ENCODE data around the gene AVPR1A.
"Not testable (repeated sequence)": the region's sequence is repeated elsewhere in the genome, so short reads cannot be mapped to it uniquely, and the experiment has no call there.

The AVPR1A gene

DNA sequence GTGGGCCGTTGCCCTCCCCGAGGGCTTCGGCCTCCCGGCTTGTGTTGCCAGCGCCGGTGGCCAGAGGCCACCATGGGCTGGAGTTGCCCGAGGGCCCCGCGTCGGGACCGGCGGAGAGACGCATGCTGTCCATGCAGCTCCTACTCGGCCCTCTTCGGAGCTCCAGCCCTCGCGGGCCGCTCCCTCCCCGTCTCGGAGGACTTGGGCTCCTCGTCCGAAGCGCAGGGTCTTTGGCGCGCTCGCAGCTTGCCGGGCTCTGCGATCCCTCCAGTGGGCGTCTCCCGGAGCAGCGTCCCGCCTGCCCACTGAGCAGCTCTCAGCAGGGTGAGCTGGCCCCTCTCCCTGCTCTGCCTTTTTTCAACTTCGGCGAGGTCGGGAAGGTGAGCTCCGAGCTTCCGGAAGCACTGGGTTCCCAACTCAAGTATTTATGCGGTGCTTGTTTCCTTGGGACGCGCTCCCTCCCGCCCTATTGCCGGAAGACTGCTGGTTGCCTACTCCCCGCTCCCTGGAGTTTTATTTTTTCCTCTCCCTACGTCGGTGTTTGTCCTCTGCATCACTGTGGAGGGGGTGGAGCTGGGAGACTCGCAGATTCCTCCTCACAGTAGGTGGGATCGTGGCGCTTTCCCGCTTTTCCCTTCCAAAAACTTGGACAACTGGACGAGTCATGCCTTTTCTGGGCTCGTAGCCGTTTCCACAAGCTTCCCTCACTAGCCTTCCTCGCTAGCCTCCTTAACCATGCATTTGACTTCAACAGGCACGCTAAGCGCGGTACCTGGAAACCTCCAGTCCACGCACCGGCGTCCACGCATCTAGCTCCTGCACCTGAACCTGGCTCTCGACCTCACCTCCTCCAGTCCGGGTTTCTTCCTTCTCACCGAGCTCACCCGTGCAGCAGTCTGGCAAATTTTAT lies at the start of gene AVPR1A:
Gene AVPR1A (minus strand): TSS at position 489 of the 910 bp plus-strand sequence. CDS start 365 bp downstream, at position 124.
- no peak for DNase-seq (ENCODE audit: low read depth in 3 of 3)

DNA sequence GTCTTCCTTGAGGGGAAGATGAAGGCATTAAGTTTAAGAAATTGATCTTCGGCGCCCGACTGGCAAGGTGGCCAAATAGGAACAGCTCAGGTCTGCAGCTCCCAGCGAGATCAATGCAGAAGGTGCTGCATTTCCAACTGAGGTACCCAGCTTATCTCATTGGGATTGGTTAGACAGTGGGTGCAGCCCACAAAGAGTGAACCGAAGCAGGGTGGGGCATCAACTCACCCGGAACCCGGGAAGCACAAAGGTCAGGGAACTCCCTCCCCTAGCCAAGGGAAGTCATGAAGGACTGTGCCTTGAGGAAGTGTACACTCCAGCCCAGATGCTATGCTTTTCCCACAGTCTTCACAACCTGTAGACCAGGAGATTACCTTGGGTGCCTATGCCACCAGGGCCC lies 45.2 kb upstream of the AVPR1A start:
- no peak for DNase-seq (ENCODE audit: low read depth in 3 of 3)

GRCh38 chr12:63179224-63179623 lies 28.2 kb upstream of the AVPR1A start:
- no peak for DNase-seq (ENCODE audit: low read depth in 3 of 3)

- no peak for DNase-seq (ENCODE audit: low read depth in 3 of 3)
Observed at GRCh38 chr12:63170321-63170720, 19.3 kb upstream of the AVPR1A start.

DNA sequence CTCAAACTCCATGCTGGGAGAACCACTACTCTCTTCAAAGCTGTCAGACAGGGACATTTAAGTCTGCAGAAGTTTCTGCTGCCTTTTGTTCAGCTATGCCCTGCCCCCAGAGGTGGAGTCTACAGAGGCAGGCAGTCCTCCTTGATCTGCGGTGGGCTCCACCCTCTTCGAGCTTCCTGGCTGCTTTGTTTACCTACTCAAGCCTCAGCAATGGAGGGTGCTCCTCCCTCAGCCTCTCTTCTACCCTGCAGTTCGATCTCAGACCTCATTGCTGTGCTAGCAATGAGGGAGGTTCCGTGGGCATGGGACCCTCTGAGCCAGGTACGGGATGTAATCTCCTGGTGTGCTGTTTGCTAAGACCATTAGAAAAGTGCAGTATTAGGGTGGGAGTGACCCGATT lies 16.7 kb upstream of the AVPR1A start:
- not testable (repeated sequence) for DNase-seq (ENCODE audit: low read depth in 3 of 3)

DNA sequence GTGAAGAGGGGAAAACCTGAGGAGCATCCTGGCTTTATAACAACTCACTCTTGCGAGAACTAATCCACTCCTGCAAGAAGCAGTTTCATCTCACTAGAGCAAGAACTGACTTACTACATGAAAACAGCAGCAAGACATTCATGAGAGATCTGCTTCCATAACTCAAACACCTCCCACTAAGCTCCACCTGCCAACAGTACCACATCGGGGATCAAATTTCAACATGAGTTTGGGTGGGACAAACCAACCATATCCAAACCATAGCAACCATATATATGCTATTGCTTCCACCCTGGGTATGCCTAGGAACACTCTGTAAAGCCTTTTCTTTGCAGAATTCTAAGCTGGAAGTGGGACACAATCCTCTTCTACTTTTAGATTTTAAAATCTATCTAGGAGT lies 13.9 kb upstream of the AVPR1A start:
- no peak for DNase-seq (ENCODE audit: low read depth in 3 of 3)

DNA sequence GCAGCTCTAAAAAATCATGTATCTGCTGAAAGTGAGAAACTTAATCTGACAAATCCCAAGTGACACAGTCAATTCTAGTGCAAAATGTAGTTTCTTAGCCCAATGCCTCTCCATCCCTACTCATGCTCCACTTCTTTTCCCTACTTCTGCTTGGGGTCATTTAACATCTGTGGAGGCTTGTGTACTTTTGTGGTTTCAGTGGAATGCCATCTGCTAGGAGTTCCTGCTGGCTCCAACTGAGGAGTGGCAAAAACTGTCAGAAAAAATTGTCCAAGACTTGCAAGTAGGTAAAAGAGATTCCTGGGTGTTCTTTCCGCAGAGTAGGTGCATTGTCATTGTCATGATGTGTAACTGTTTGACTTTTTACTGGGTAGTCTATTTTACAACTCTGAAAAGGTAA lies 12.5 kb upstream of the AVPR1A start:
- no peak for DNase-seq (ENCODE audit: low read depth in 3 of 3)

- DNase-seq (ENCODE audit: low read depth in 3 of 3), result no peak
Observed at GRCh38 chr12:63155375-63155774, 4.4 kb upstream of the AVPR1A start.

DNA sequence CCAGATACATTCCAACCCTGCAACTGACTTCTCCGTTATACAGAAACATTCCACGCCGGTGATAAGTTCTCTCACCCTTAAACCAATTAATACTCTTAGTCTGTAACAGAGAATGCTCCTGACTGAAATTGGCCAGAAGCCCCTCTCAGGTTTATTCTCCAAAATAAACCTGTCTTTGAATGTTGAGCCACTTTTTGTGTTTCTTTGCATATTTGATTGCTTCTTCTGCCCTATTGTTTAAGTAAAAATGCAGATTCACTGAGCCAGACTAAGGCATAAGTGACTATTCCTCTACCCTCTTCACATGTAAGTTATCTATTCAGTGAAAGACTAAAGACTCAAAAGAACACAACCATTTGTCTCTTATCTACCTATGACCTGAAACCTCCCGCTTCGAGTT lies 3.6 kb upstream of the AVPR1A start:
- DNase-seq (ENCODE audit: low read depth in 3 of 3), result no peak

- DNase-seq (ENCODE audit: low read depth in 3 of 3), result no peak
Observed at GRCh38 chr12:63152321-63152700, 1.3 kb upstream of the AVPR1A start.

- no peak for DNase-seq (ENCODE audit: low read depth in 3 of 3)
Observed at GRCh38 chr12:63151623-63152320, 771 bp upstream of the AVPR1A start.

GRCh38 chr12:63149909-63150712 lies 890 bp downstream of the AVPR1A start:
- no peak for DNase-seq (ENCODE audit: low read depth in 3 of 3)

DNA sequence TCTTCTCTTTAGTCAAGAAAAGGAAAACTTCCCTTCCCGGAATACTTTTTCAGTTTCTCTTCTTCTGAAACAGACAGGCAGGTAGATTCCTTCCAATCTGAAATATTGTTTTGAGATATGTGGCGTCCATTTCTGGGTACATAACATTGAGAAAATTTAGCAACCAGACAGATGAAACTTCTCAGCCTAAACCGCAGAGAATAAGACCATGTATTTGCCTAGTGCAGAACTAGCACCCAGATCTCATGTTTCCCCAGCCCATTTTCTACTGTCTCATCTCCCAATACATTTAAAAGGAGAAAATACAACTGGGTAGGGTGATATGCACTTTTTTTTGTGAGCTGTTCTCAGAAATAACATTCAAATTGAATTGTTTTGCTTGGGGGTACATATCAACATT lies 6.4 kb downstream of the AVPR1A start:
- no peak for DNase-seq (ENCODE audit: low read depth in 3 of 3)

DNA sequence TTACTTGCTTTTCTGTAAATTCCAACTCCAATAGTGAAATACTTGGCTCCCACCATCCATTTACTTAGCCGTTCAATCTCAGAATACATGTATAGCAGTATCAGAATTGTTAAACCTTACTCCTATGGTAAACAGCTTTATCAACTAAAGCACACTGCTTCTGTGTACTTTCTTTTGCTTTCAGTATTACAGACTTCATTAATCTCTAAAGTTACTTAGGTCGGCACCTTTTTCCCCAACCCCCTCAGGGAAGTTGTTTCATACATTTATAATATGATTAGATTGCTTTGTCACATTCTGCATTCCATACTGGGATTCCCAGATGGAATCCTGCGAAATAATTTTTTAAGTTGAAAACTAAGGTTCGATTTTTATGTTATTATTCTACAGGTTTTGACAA lies 12.5 kb downstream of the AVPR1A start:
- no peak for DNase-seq (ENCODE audit: low read depth in 3 of 3)

- DNase-seq (ENCODE audit: low read depth in 3 of 3), result no peak
Observed at GRCh38 chr12:63133981-63134380, 17.0 kb downstream of the AVPR1A start.

DNA sequence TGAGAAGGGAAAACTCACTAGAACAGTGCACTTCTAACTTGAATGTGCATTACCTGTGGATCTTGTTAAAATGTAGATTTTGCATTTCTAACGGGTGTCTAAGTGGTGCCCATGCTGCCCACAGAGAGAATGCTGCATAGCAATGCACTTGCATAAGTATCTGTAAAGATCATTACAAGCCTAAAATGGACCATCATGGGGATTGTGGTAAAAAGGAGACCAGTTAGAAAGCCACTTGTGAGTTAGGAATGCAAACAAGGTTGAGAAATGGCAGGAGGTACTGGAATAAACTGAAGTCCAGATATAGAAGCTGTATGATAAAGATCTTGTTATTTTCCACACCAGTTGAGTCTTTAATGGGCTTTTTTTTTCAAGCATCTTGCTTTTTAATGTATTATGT lies 18.8 kb downstream of the AVPR1A start:
- DNase-seq (ENCODE audit: low read depth in 3 of 3), result no peak

GRCh38 chr12:63129927-63130326 lies 21.1 kb downstream of the AVPR1A start:
- DNase-seq (ENCODE audit: low read depth in 3 of 3), result no peak

GRCh38 chr12:63124778-63125177 lies 26.2 kb downstream of the AVPR1A start:
- DNase-seq (ENCODE audit: low read depth in 3 of 3), result no peak

GRCh38 chr12:63103494-63104131 lies 47.4 kb downstream of the AVPR1A start:
- no peak for DNase-seq (ENCODE audit: low read depth in 3 of 3)

- no peak for DNase-seq (ENCODE audit: low read depth in 3 of 3)
Observed at GRCh38 chr12:63101920-63102319, 49.1 kb downstream of the AVPR1A start.

- no peak for DNase-seq (ENCODE audit: low read depth in 3 of 3)
Observed at GRCh38 chr12:63098851-63099250, 52.1 kb downstream of the AVPR1A start.

Data from stimulated activated CD4-positive, alpha-beta T cell treated with anti-CD3 and anti-CD28 coated beads, TNF-alpha, amount 100 ng/mL, for 4 hours (primary cell).